GM21576 (cell line): ENCODE data around the gene SSPN.

ENCODE experiments used
- ATAC-seq: cut with Tn5 transposase; IDR thresholded peaks from one replicate; pipeline ENCODE4 v1.9.1; 2021; ENCODE audit warnings: mild to moderate bottlenecking, moderate library complexity; ENCODE audit not compliant: unreplicated experiment

The SSPN gene

GRCh38 chr12:26185532-26186320, 9.6 kb upstream of the SSPN start:
- ATAC-seq: no peak

GRCh38 chr12:26187014-26187798, 8.2 kb upstream of the SSPN start:
- no peak for ATAC-seq

GRCh38 chr12:26188127-26188526, 7.2 kb upstream of the SSPN start:
- no peak for ATAC-seq

- ATAC-seq: no peak
Observed at GRCh38 chr12:26188641-26189040, 6.7 kb upstream of the SSPN start.

- no peak for ATAC-seq
Observed at GRCh38 chr12:26192142-26192541, 3.2 kb upstream of the SSPN start.

DNA sequence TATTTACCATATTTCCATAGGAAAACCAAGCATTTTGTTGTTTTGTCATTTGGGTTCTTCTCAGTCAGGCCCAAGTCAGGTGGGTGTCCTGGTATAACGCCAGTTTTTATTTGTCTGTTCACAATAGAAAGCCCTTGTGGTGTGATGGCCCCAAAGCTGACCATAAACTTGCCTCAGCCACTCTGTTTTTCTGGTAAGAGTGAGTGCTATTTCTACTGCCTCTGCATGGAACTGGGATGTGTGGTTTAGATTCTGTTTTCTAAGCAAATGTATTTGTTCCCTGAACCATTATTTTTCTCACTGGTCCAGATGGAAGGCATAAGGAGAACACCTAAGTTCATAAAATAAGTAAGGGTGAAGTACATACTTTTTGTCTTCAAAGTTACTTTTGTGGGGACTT, 1.8 kb upstream of the SSPN start:
- no peak for ATAC-seq

GRCh38 chr12:26195641-26196420, 458 bp downstream of the SSPN start:
- peak; percentile 53 for ATAC-seq

DNA sequence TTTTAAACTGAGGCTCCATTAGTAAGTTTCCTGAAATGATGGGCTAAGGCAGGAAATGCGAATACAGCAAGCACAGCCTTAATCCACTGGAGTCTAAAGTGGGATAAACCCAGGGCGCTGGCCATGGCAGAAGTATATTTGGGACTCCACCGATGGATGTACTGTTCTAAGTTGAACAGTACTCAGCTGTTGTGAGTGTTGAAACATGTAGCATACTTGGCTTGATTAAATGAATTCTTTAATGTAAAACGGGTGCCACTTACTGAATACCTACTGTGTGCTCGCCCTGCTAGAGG, 996 bp downstream of the SSPN start:
- no peak for ATAC-seq

DNA sequence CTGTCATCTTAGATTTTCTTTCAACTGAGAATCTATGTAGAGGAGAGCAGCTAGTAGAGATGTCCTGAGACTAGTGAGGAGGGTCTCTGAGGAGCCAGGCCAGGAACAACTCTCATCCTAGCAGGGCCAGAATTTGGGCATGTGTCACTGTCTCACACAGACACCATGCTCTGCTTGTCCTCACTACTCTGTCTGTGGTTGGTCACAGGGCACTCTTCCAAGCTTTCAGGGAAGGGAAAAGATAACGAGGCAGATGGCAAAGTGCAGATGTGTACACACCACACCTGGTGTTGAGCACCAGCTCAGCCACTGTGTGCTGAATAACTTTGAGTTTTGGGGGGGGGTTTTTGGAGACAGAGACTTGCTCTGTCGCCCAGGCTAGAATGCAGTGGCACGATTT, 2.5 kb downstream of the SSPN start:
- ATAC-seq: no peak

GRCh38 chr12:26198742-26199141, 3.4 kb downstream of the SSPN start:
- no peak for ATAC-seq

- ATAC-seq: no peak
Observed at GRCh38 chr12:26203167-26203780, 7.9 kb downstream of the SSPN start.

DNA sequence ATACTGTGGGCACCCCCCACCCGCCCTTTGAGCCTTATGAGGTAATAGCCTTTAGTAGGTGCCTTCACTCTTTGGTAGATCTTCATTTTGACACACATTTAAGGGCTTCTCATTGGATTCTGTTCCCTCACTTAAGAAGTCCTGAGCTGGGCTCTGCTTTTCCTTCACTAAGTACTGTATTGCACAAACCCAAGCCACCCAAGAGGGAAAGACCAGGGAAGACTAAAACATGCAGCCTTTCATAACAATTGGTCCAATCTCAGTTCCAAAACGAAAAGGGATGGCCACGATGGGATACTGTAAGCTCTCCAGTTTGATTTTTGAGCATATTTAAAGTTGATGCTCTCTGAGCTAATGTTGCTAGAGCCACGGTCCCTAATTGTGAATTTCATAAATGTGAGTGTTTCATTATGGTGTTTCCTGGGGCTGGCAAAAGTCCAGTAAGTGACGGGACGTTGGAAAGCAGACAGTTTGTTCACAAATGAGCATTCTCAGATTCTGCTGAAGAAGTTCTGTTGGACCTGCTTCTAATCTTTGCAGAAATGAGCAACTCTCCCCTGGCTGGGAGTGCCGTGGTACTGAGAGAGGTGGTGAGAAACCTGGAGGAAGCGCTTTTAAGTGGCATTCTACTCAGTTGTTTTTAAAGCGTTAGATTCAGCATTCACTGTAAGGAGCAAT, 9.4 kb downstream of the SSPN start:
- ATAC-seq: no peak

- no peak for ATAC-seq
Observed at GRCh38 chr12:26205298-26205697, 9.9 kb downstream of the SSPN start.

GRCh38 chr12:26205941-26206340, 10.6 kb downstream of the SSPN start:
- no peak for ATAC-seq

- ATAC-seq: no peak
Observed at GRCh38 chr12:26211331-26211730, 16.0 kb downstream of the SSPN start.

DNA sequence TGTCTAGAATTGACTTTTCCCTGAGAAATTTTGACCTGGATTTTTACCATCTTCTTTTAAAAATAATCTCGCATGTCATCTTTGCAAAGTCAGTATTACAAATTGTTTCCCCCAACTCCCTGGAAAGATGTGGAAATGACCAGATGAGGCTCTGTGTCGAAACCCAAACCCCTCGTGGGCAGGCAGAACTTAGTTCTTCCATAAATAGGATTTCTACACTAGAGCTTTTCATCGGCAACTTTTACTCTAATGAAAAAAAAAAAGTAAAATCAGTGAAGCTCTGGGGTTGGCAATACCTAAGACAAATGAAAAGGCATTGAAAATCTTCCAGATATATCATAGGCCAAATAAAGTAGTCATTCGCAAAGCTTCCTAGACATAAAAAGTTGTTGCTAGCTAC, 17.0 kb downstream of the SSPN start:
- no peak for ATAC-seq

DNA sequence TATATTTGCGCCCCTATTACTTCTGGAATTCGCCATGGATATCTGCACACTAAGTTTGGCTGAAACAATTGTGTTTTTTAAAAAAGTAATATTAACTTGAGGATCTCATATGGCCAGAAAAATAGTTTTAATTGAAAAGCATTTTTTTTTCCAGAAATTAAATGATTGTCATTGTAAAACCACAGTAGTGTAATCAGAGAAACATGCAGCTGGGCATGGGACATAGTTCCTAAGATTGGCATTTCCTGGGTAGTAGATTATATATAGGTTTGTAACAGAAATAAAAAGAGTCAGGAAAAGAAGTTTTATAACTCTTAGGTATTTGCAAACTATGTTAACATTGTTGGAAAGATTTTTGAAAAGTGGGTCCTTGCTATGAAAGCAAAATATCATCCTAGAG, 17.6 kb downstream of the SSPN start:
- ATAC-seq: no peak

GRCh38 chr12:26214121-26214520, 18.7 kb downstream of the SSPN start:
- no peak for ATAC-seq

GRCh38 chr12:26219736-26220135, 24.4 kb downstream of the SSPN start:
- ATAC-seq: no peak

- no peak for ATAC-seq
Observed at GRCh38 chr12:26224657-26225056, 29.3 kb downstream of the SSPN start.

DNA sequence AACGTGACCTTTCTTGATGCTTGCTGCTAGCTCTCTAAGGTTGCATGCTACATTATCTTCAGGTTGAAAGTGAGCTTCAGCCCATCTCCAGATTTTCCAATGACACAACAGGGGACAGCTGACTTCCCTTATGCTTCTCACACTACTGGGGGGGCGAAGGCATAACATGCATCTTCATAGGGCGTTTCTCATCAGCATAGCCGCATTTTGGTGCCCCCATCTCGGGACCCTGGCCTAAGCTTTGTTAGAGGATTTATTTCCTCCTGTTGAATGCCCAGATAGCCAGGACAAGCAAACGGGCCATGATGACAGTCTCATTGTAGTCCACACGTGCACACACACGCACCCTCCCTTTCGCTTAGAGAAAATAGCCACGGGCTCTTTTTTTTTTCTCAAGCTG, 30.7 kb downstream of the SSPN start:
- ATAC-seq: no peak
